Sigmoid colon (tissue), 7 donors: ENCODE data around the gene RASGRF2. TPM values are rescaled to one million over a fixed set of nuclear protein-coding genes. Genes with fewer than 3 reads are reported as not detected.

Experiments used
- DNase-seq: peaks from one replicate; pipeline ENCODE4 v3.0.0-alpha.2; 2019
- H3K27ac ChIP-seq, 4 donors: fragments of 200-600 bp; sonication (generic); one replicate each; pipeline ENCODE4 v1.5.1; 2016 to 2019; ENCODE audit warnings: mild to moderate bottlenecking in 1 of 4
- H3K27me3 ChIP-seq, 3 donors: fragments of 200-600 bp; sonication (generic); one replicate each; pipeline ENCODE4 v1.5.1; 2019; ENCODE audit warnings: mild to moderate bottlenecking in 1 of 3
- H3K36me3 ChIP-seq, 4 donors: fragments of 200-600 bp; sonication (generic); one replicate each; pipeline ENCODE4 v1.5.1; 2016 to 2019
- H3K4me1 ChIP-seq, 4 donors: fragments of 200-600 bp; sonication (generic); one replicate each; pipeline ENCODE4 v1.5.1; 2017 to 2019
- H3K4me3 ChIP-seq, 4 donors: fragments of 200-600 bp; sonication (generic); one replicate each; pipeline ENCODE4 v1.5.1; 2017 to 2019; ENCODE audit warnings: mild to moderate bottlenecking in 2 of 4, moderate library complexity in 1 of 4
- H3K9me3 ChIP-seq, 4 donors: fragments of 200-600 bp in 3 of 4; sonication (generic) in 3 of 4; one replicate each; pipeline versions ENCODE4 v1.5.1 to v1.6.1; 2013 to 2019
- CTCF ChIP-seq, 4 experiments: fragments of 450-650 bp in 3 of 4; fragments of 200-600 bp in 1 of 4; IDR thresholded peaks; one replicate each; pipeline ENCODE4 v1.5.1; 2016 to 2019; ENCODE audit warnings: antibody characterized with exemption in 4 of 4, mild to moderate bottlenecking in 3 of 4, moderate library complexity in 2 of 4
- EP300 ChIP-seq, 4 donors: sonication (generic); formaldehyde crosslinking; IDR thresholded peaks; one replicate each; pipeline ENCODE4 v1.6.1; 2017; ENCODE audit warnings: antibody characterized with exemption in 4 of 4
- POLR2A ChIP-seq, 2 donors: fragments of 450-650 bp; IDR thresholded peaks; one replicate each; pipeline ENCODE4 v1.6.1; 2016; ENCODE audit warnings: antibody characterized with exemption in 2 of 2, mild to moderate bottlenecking in 2 of 2, moderate library complexity in 2 of 2
- POLR2AphosphoS5 ChIP-seq, 4 donors: sonication (generic); formaldehyde crosslinking; IDR thresholded peaks; one replicate each; pipeline ENCODE4 v1.6.1; 2017; ENCODE audit warnings: antibody characterized with exemption in 4 of 4
- WGBS, 2 donors: extraction: QIAGEN DNeasy Blood & Tissue Kit; methylation state at CpG; one replicate each; pipeline ENCODE4 v1.1.7; 2013; 5-methylcytosine and 5-hydroxymethylcytosine counted together
- intact Hi-C: fragments of 100-400 bp; cut with DNase I; formaldehyde crosslinking; loops from one replicate; pipeline ENCODE4 v1.15.1; 2023
- polyA plus RNA-seq, 3 donors: library from polyadenylated mRNA; stranded (reverse); fragments of 200-250 nt; gene quantifications; one replicate each; pipeline ENCODE4 v1.2.3, GENCODE V29; 2013
- total RNA-seq, 4 donors: library from RNA; depleted of rRNA; stranded (reverse); fragments of >200 nt; gene quantifications; one replicate each; pipeline ENCODE4 v1.1.0, GENCODE V29; 2016
- donor health status: healthy with polysubstance abuse.
- donor health status: Bipolar disorder and iron deficiency.
- donor health status: healthy.

Gene RASGRF2
- total and polyA plus RNA-seq, 7 donors, result under 0.01 to 9.5 (median 6.8) TPM

- WGBS, 2 donors, result 93 to 94% methylated on average over 1 of the region's 1 CpG
- Histone ChIP-seq H3K36me3 (no peaks in the 10 kb centered on the region), H3K4me3 (no peak overlapping the region), H3K9me3 (no peaks in the 10 kb centered on the region), H3K27me3 (no peaks in the 10 kb centered on the region), H3K4me1 (no peaks in the 10 kb centered on the region), H3K27ac (no peak overlapping the region)
- intact Hi-C loops, result no loop called here
- no peak for DNase-seq
- TF ChIP-seq EP300 (IDR thresholded peaks at IDR 0.05), result no peak
- no peak for TF ChIP-seq POLR2A (IDR thresholded peaks at IDR 0.05)
- TF ChIP-seq CTCF (IDR thresholded peaks at IDR 0.05), result no peak
- TF ChIP-seq POLR2AphosphoS5 (IDR thresholded peaks at IDR 0.05), result no peak
These were observed 17.6 kb downstream of the RASGRF2 start for GRCh38 chr5:80977764-80978163.

- no peak overlapping the region for H3K27ac ChIP-seq
- intact Hi-C loops, result no loop called here
- H3K9me3 ChIP-seq, result no peaks in the 10 kb centered on the region
- WGBS, 2 donors, result 48 to 79% methylated on average over 1 of the region's 1 CpG
- no peaks in the 10 kb centered on the region for H3K4me1 ChIP-seq
- H3K27me3 ChIP-seq, result no peaks in the 10 kb centered on the region
- H3K36me3 ChIP-seq, result no peaks in the 10 kb centered on the region
- TF ChIP-seq CTCF (IDR thresholded peaks at IDR 0.05) (no peak), POLR2AphosphoS5 (IDR thresholded peaks at IDR 0.05) (no peak), POLR2A (IDR thresholded peaks at IDR 0.05) (no peak), EP300 (IDR thresholded peaks at IDR 0.05) (no peak)
- no peak overlapping the region for H3K4me3 ChIP-seq
- DNase-seq, result no peak
These were observed 18.7 kb downstream of the RASGRF2 start for GRCh38 chr5:80978772-80979317.

- Histone ChIP-seq H3K9me3 (no peaks in the 10 kb centered on the region), H3K27me3 (no peaks in the 10 kb centered on the region), H3K4me3 (no peak overlapping the region), H3K27ac (no peak overlapping the region), H3K4me1 (no peaks in the 10 kb centered on the region), H3K36me3 (no peaks in the 10 kb centered on the region)
- intact Hi-C loops, result no loop called here
- no peak for DNase-seq
- TF ChIP-seq POLR2AphosphoS5 (IDR thresholded peaks at IDR 0.05), result no peak
- TF ChIP-seq CTCF (IDR thresholded peaks at IDR 0.05), result no peak
- no peak for TF ChIP-seq EP300 (IDR thresholded peaks at IDR 0.05)
- TF ChIP-seq POLR2A (IDR thresholded peaks at IDR 0.05), result no peak
- WGBS, 2 donors, result 48 to 83% methylated on average over 4 of the region's 4 CpGs
These were observed 21.9 kb downstream of the RASGRF2 start for GRCh38 chr5:80982093-80982492.

- Histone ChIP-seq H3K4me1 (no peaks in the 10 kb centered on the region), H3K9me3 (no peaks in the 10 kb centered on the region), H3K27me3 (no peaks in the 10 kb centered on the region), H3K27ac (peak overlapping the region in 1 of 4 donors; percentile 32), H3K36me3 (no peaks in the 10 kb centered on the region), H3K4me3 (no peak overlapping the region)
- intact Hi-C loops, result no loop called here
- 46 to 47% methylated on average over 2 of the region's 2 CpGs for WGBS, 2 donors
- no peak for DNase-seq
- no peak for TF ChIP-seq EP300 (IDR thresholded peaks at IDR 0.05)
- peak in 1 of 4 donors; percentile 34 for TF ChIP-seq POLR2AphosphoS5 (IDR thresholded peaks at IDR 0.05)
- TF ChIP-seq CTCF (IDR thresholded peaks at IDR 0.05), result no peak
These were observed 25.6 kb downstream of the RASGRF2 start for GRCh38 chr5:80985600-80986228.

GRCh38 chr5:80986382-80986781 is 26.2 kb downstream of the RASGRF2 start:
- Histone ChIP-seq H3K4me1 (no peaks in the 10 kb centered on the region), H3K4me3 (no peak overlapping the region), H3K27ac (peak overlapping the region in 1 of 4 donors; percentile 30), H3K36me3 (no peaks in the 10 kb centered on the region), H3K9me3 (no peaks in the 10 kb centered on the region), H3K27me3 (no peaks in the 10 kb centered on the region)
- no peak for TF ChIP-seq POLR2A (IDR thresholded peaks at IDR 0.05)
- no peak for TF ChIP-seq POLR2AphosphoS5 (IDR thresholded peaks at IDR 0.05)
- TF ChIP-seq EP300 (IDR thresholded peaks at IDR 0.05), result no peak
- no peak for TF ChIP-seq CTCF (IDR thresholded peaks at IDR 0.05)
- WGBS, 2 donors, result 62 to 93% methylated on average over 3 of the region's 3 CpGs
- no peak for DNase-seq
- intact Hi-C loops, result no loop called here
